ENCODE results near the gene CADM2. TPM values are rescaled to one million over a fixed set of nuclear protein-coding genes. Genes with fewer than 3 reads are reported as not detected.

CADM2 gene
- total and polyA plus RNA-seq, 2 experiments from 2014 or later = 2.9 to 7.8 TPM

GRCh38 chr3:85185495-85185894 lies 226.7 kb downstream of the CADM2 start:
- H3K4me1 ChIP-seq (ENCODE audit: insufficient read depth) = no peaks in the 10 kb centered on the region
- no peaks in the 10 kb centered on the region for H3K36me3 ChIP-seq (replicated peaks; ENCODE audit: insufficient read depth, low read depth)
- H3K4me2 ChIP-seq = no peak overlapping the region
- no peaks in the 10 kb centered on the region for H3K27me3 ChIP-seq
- no peaks in the 10 kb centered on the region for H3K9me2 ChIP-seq (replicated peaks; ENCODE audit: insufficient read depth)
- 70% methylated on average over 1 of the region's 1 CpG for WGBS (ENCODE audit: low lambda C conversion rate, missing lambda C conversion rate)
- TF ChIP-seq EZH2 (IDR thresholded peaks at IDR 0.05; ENCODE audit: borderline replicate concordance) = no peak
- no peaks in the 10 kb centered on the region for H3K79me2 ChIP-seq
- H3K4me3 ChIP-seq = no peak overlapping the region
- no peaks in the 10 kb centered on the region for H3K9me3 ChIP-seq (ENCODE audit: low read depth)
- no peak for DNase-seq (ENCODE audit: low spot score)
- no peaks in the 10 kb centered on the region for H4K20me1 ChIP-seq (ENCODE audit: insufficient read depth, poor library complexity, severe bottlenecking)
- H3K27ac ChIP-seq = no peak overlapping the region
- no peak overlapping the region for H2AFZ ChIP-seq

GRCh38 chr3:85189731-85190130 lies 230.9 kb downstream of the CADM2 start:
- no peaks in the 10 kb centered on the region for H3K27me3 ChIP-seq
- H3K36me3 ChIP-seq (replicated peaks; ENCODE audit: insufficient read depth, low read depth) = no peaks in the 10 kb centered on the region
- WGBS (ENCODE audit: low lambda C conversion rate, missing lambda C conversion rate) = 98% methylated on average over 3 of the region's 3 CpGs
- H3K4me1 ChIP-seq (ENCODE audit: insufficient read depth) = no peaks in the 10 kb centered on the region
- no peak overlapping the region for H2AFZ ChIP-seq
- no peaks in the 10 kb centered on the region for H3K79me2 ChIP-seq
- H4K20me1 ChIP-seq (ENCODE audit: insufficient read depth, poor library complexity, severe bottlenecking) = no peaks in the 10 kb centered on the region
- no peak for DNase-seq (ENCODE audit: low spot score)
- TF ChIP-seq CTCF (IDR thresholded peaks at IDR 0.05; ENCODE audit: poor library complexity) (no peak), EZH2 (IDR thresholded peaks at IDR 0.05; ENCODE audit: borderline replicate concordance) (no peak)
- no peaks in the 10 kb centered on the region for H3K9me2 ChIP-seq (replicated peaks; ENCODE audit: insufficient read depth)
- no peak overlapping the region for H3K4me2 ChIP-seq
- no peaks in the 10 kb centered on the region for H3K9me3 ChIP-seq (ENCODE audit: low read depth)
- H3K4me3 ChIP-seq = no peak overlapping the region
- no peak overlapping the region for H3K27ac ChIP-seq

- Histone ChIP-seq H2AFZ (no peak overlapping the region), H3K4me1 (ENCODE audit: insufficient read depth) (no peaks in the 10 kb centered on the region), H3K27ac (no peak overlapping the region), H3K27me3 (no peaks in the 10 kb centered on the region), H3K4me3 (no peak overlapping the region), H3K79me2 (no peaks in the 10 kb centered on the region), H4K20me1 (ENCODE audit: insufficient read depth, poor library complexity, severe bottlenecking) (no peaks in the 10 kb centered on the region), H3K36me3 (replicated peaks; ENCODE audit: insufficient read depth, low read depth) (no peaks in the 10 kb centered on the region), H3K9me3 (ENCODE audit: low read depth) (no peaks in the 10 kb centered on the region), H3K4me2 (no peak overlapping the region), H3K9me2 (replicated peaks; ENCODE audit: insufficient read depth) (no peaks in the 10 kb centered on the region)
- TF ChIP-seq EZH2phosphoT487 (IDR thresholded peaks at IDR 0.05; ENCODE audit: low read depth, severe bottlenecking, unreplicated experiment) (no peak), EZH2 (IDR thresholded peaks at IDR 0.05; ENCODE audit: borderline replicate concordance) (no peak), CTCF (IDR thresholded peaks at IDR 0.05; ENCODE audit: poor library complexity) (peak; percentile 24)
- no peak for DNase-seq (ENCODE audit: low spot score)
- WGBS (ENCODE audit: low lambda C conversion rate, missing lambda C conversion rate) = 88% methylated on average over 2 of the region's 2 CpGs
Observed at GRCh38 chr3:85193565-85193964, 234.8 kb downstream of the CADM2 start.

- DNase-seq (ENCODE audit: low spot score) = no peak
- no peaks in the 10 kb centered on the region for H3K79me2 ChIP-seq
- H3K4me1 ChIP-seq (ENCODE audit: insufficient read depth) = no peaks in the 10 kb centered on the region
- TF ChIP-seq EZH2phosphoT487 (IDR thresholded peaks at IDR 0.05; ENCODE audit: low read depth, severe bottlenecking, unreplicated experiment) (no peak), EZH2 (IDR thresholded peaks at IDR 0.05; ENCODE audit: borderline replicate concordance) (no peak), CTCF (IDR thresholded peaks at IDR 0.05; ENCODE audit: poor library complexity) (no peak)
- no peaks in the 10 kb centered on the region for H3K27me3 ChIP-seq
- no peak overlapping the region for H3K27ac ChIP-seq
- H4K20me1 ChIP-seq (ENCODE audit: insufficient read depth, poor library complexity, severe bottlenecking) = no peaks in the 10 kb centered on the region
- no peak overlapping the region for H3K4me2 ChIP-seq
- no peaks in the 10 kb centered on the region for H3K9me3 ChIP-seq (ENCODE audit: low read depth)
- no peak overlapping the region for H2AFZ ChIP-seq
- WGBS (ENCODE audit: low lambda C conversion rate, missing lambda C conversion rate) = 74% methylated on average over 1 of the region's 1 CpG
- no peak overlapping the region for H3K4me3 ChIP-seq
- H3K9me2 ChIP-seq (replicated peaks; ENCODE audit: insufficient read depth) = no peaks in the 10 kb centered on the region
- no peaks in the 10 kb centered on the region for H3K36me3 ChIP-seq (replicated peaks; ENCODE audit: insufficient read depth, low read depth)
Observed at GRCh38 chr3:85208650-85209049, 249.9 kb downstream of the CADM2 start.

All from hepatocyte (in vitro differentiated cells).